ENCODE results near the gene IGFL4.

DNA sequence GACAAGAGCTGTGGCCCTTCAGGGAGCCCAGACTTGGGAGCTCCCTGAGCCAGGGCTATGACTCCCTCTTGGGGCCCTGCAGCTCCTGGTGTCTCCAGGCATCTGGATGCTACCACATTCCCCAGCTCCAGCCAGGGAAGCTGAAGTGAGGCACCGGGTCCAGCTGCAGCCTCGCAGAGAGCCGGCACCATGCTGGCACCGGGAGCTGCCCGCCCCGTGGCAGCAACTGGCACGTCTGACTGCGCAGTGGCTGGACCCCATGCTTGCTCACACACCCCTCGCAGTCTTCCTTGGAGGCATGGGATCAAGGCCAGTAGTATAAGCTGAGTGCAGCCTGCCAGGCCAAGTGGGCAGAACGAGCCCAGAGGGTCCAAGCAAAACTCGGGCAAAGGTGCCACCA lies 7.4 kb downstream of the IGFL4 start:
- TF ChIP-seq CBFA2T3 (IDR thresholded peaks at IDR 0.05), result no peak
- TF ChIP-seq CEBPB (tag; IDR thresholded peaks at IDR 0.05), result no peak
- TF ChIP-seq BRD4 (IDR thresholded peaks at IDR 0.05), result no peak
- TF ChIP-seq KDM1A (IDR thresholded peaks at IDR 0.05), result no peak
- no peak for TF ChIP-seq ZNF263 (CRISPR knock-in tag; IDR thresholded peaks at IDR 0.05; ENCODE audit: borderline replicate concordance)
- TF ChIP-seq CBX3 (IDR thresholded peaks at IDR 0.05; ENCODE audit: borderline replicate concordance in 1 of 2, low read length in 2 of 2), result no peak
- TF ChIP-seq, protein P1, sequence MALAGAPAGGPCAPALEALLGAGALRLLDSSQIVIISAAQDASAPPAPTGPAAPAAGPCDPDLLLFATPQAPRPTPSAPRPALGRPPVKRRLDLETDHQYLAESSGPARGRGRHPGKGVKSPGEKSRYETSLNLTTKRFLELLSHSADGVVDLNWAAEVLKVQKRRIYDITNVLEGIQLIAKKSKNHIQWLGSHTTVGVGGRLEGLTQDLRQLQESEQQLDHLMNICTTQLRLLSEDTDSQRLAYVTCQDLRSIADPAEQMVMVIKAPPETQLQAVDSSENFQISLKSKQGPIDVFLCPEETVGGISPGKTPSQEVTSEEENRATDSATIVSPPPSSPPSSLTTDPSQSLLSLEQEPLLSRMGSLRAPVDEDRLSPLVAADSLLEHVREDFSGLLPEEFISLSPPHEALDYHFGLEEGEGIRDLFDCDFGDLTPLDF (CRISPR knock-in tag; IDR thresholded peaks at IDR 0.05), result no peak
